SK-N-SH (cell line): Measurements from ENCODE around the gene WNT8A.
"Not testable (repeated sequence)": the region's sequence is repeated elsewhere in the genome, so short reads cannot be mapped to it uniquely, and the experiment has no call there.

Experiments
- EP300 ChIP-seq, 2 experiments: IDR thresholded peaks; 2 replicates each; pipeline versions ENCODE4 v1.4.0 to v1.6.1; 2012; ENCODE audit warnings: borderline replicate concordance in 1 of 2, low read depth in 1 of 2, low read length in 1 of 2
- RFX5 ChIP-seq: IDR thresholded peaks from 2 replicates; pipeline ENCODE4 v1.6.1; 2012; ENCODE audit warnings: mild to moderate bottlenecking, improper control_type of control experiment, low read length
- SIN3A ChIP-seq: IDR thresholded peaks from 2 replicates; pipeline ENCODE4 v1.6.1; 2012; ENCODE audit warnings: low read depth, mild to moderate bottlenecking, low read length, moderate library complexity, borderline replicate concordance
- TF ChIP-seq, protein P1 (sequence below): fragments of 200-600 bp; sonication (generic); IDR thresholded peaks from 2 replicates; pipeline ENCODE4 v1.6.1; 2017; ENCODE audit warnings: antibody characterized with exemption, mild to moderate bottlenecking, moderate library complexity

DNA sequence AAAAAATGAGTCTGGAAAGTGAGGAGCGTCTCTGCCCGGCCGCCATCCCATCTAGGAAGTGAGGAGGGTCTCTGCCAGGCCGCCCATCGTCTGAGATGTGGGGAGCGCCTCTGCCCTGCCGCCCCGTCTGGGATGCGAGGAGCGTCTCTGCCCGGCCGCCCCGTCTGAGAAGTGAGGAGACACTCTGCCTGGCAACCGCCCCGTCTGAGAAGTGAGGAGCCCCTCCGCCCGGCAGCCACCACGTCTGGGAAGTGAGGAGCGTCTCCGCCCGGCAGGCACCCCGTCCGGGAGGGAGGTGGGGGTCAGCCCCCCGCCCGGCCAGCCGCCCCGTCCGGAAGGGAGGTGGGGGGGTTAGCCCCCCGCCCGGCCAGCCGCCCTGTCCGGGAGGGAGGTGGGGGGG is 13.8 kb upstream of the WNT8A start:
- TF ChIP-seq SIN3A; RFX5; EP300 (IDR thresholded peaks at IDR 0.05; ENCODE audit: borderline replicate concordance in 1 of 2, low read depth in 1 of 2, low read length in 1 of 2): not testable (repeated sequence)
- TF ChIP-seq, protein P1, sequence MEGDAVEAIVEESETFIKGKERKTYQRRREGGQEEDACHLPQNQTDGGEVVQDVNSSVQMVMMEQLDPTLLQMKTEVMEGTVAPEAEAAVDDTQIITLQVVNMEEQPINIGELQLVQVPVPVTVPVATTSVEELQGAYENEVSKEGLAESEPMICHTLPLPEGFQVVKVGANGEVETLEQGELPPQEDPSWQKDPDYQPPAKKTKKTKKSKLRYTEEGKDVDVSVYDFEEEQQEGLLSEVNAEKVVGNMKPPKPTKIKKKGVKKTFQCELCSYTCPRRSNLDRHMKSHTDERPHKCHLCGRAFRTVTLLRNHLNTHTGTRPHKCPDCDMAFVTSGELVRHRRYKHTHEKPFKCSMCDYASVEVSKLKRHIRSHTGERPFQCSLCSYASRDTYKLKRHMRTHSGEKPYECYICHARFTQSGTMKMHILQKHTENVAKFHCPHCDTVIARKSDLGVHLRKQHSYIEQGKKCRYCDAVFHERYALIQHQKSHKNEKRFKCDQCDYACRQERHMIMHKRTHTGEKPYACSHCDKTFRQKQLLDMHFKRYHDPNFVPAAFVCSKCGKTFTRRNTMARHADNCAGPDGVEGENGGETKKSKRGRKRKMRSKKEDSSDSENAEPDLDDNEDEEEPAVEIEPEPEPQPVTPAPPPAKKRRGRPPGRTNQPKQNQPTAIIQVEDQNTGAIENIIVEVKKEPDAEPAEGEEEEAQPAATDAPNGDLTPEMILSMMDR: not testable (repeated sequence)
